Adrenal gland (tissue), 12 donors: ENCODE measurements around the gene PRKN. TPM values are rescaled to one million over a fixed set of nuclear protein-coding genes. Genes with fewer than 3 reads are reported as not detected.

ENCODE experiments used
- DNase-seq, 7 donors: peaks; one replicate each; pipeline ENCODE4 v3.0.0-alpha.2; 2019 to 2020
- H3K27ac ChIP-seq, 5 donors: fragments of 200-600 bp; sonication (generic) in 4 of 5; 1 replicate in 3 of 5; 2 replicates in 2 of 5; pipeline versions ENCODE4 v1.5.1 to v1.8.0; 2016 to 2020; ENCODE audit warnings: mild to moderate bottlenecking in 1 of 5
- H3K27me3 ChIP-seq: fragments of 200-600 bp; 2 replicates; pipeline ENCODE4 v1.8.0; 2021
- H3K36me3 ChIP-seq, 2 donors: fragments of 200-600 bp; replicated peaks in 1 of 2; 1 replicate in 1 of 2; 2 replicates in 1 of 2; pipeline versions ENCODE4 v1.5.1 to v1.8.0; 2018 to 2022
- H3K4me1 ChIP-seq, 2 donors: fragments of 200-600 bp; replicated peaks in 1 of 2; 1 replicate in 1 of 2; 2 replicates in 1 of 2; pipeline versions ENCODE4 v1.5.1 to v1.8.0; 2018 to 2021
- H3K4me3 ChIP-seq, 4 donors: fragments of 200-600 bp; sonication (generic) in 3 of 4; one replicate each; pipeline ENCODE4 v1.5.1; 2016 to 2018
- H3K9me3 ChIP-seq, 3 donors: fragments of 200-600 bp; sonication (generic) in 1 of 3; replicated peaks in 1 of 3; 1 replicate in 2 of 3; 2 replicates in 1 of 3; pipeline versions ENCODE4 v1.5.1 to v1.8.0; 2016 to 2021
- POLR2A ChIP-seq, 2 donors: fragments of 450-650 bp; IDR thresholded peaks; one replicate each; pipeline ENCODE4 v1.6.1; 2017; ENCODE audit warnings: antibody characterized with exemption in 2 of 2, mild to moderate bottlenecking in 2 of 2, moderate library complexity in 1 of 2
- WGBS, 4 donors: extraction: QIAGEN DNeasy Blood & Tissue Kit in 2 of 4; methylation state at CpG; one replicate each; pipeline versions ENCODE4 v1.1.5 to v1.1.7; 2013 to 2017; 5-methylcytosine and 5-hydroxymethylcytosine counted together
- intact Hi-C, 2 donors: fragments of 100-400 bp; cut with DNase I; formaldehyde crosslinking; loops; one replicate each; pipeline versions ENCODE4 v1.14.1 to v1.15.0; 2022 to 2023
- polyA plus RNA-seq, 3 donors: library from polyadenylated mRNA; stranded (reverse); fragments of 200-250 nt in 2 of 3; fragments of 350-450 nt in 1 of 3; fragmentation: Illumina TruSeq in 1 of 3; extraction: RNeasy Lipid Tissue Mini Kit (QIAGEN cat#74804) in 1 of 3; gene quantifications; one replicate each; pipeline ENCODE4 v1.2.3, GENCODE V29; 2013 to 2014
- total RNA-seq, 9 donors: library from RNA; depleted of rRNA in 4 of 9; stranded (reverse); fragments of >200 nt in 4 of 9; fragments of 120-200 nt in 1 of 9; fragmentation: NEBNext Ultra II Directional in 1 of 9; extraction: Animal tissue kit (Norgen Biotek cat#: 25700) in 1 of 9; gene quantifications; one replicate each; pipeline versions ENCODE4 v1.1.0 to v1.2.4, GENCODE V29; 2013 to 2023
- TF ChIP-seq, protein P1 (sequence below), 6 experiments: fragments of 450-650 bp in 4 of 6; fragments of 200-600 bp in 2 of 6; sonication (generic) in 1 of 6; IDR thresholded peaks; 1 replicate in 5 of 6; 2 replicates in 1 of 6; pipeline versions ENCODE4 v1.5.1 to v1.8.0; 2016 to 2021; ENCODE audit warnings: antibody characterized with exemption in 6 of 6, mild to moderate bottlenecking in 2 of 6, moderate library complexity in 1 of 6
- donor health status: healthy with polysubstance abuse.
- donor health status: Bipolar disorder and iron deficiency.
- donor health status: DM: yes; HTN: yes; CAD: no.
- donor health status: DM: no; HTN: no; CAD: no.
- donor health status: DM: no; HTN: no; CAD: no.
- donor health status: DM: yes; HTN: yes; CAD: no.

The PRKN gene
- total and polyA plus RNA-seq, 12 donors: 1.9 to 159 (median 13.3) TPM

DNA sequence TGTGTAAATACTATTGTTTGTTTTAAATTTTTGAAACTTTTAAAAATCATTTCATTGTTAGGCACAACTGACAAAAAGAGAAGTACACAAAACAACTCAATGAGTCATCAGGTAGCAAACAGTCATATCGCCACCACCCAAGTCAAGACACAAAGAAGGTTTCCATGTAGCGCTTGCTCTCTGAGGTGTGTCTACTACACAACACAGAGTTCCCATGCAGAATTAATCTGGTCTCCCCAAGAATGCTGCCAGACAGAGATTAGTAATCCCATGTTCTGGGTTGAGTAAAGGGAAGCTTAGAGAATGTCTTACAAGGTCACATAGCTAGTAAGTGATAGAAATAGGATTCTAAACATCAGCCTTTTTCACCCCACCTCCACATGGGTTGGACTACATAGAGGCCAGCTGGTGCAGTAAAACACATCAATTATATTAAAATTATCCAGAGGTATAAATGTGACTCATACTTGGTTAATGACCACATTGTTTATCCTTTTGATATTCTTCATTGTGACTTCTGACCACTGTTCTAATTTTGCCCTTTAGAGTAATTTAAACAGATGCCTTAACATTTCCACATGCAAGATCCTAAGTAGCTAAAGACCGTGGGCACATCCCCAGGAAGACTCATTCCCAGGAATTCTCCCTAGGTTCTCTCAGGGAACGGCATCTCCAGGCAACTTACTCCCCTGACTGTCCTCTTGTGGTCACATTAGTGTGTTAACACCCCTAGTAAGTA, 413.5 kb downstream of the PRKN start:
- H3K36me3 ChIP-seq: no peaks in the 10 kb centered on the region
- intact Hi-C loops: no loop called here
- WGBS, 4 donors: 89 to 94% (median 92%) methylated on average over 4 of the region's 4 CpGs
- no peak overlapping the region for H3K4me3 ChIP-seq
- no peak for DNase-seq
- no peaks in the 10 kb centered on the region for H3K4me1 ChIP-seq
- no peaks in the 10 kb centered on the region for H3K9me3 ChIP-seq
- no peak for TF ChIP-seq POLR2A (IDR thresholded peaks at IDR 0.05)
- TF ChIP-seq, protein P1, sequence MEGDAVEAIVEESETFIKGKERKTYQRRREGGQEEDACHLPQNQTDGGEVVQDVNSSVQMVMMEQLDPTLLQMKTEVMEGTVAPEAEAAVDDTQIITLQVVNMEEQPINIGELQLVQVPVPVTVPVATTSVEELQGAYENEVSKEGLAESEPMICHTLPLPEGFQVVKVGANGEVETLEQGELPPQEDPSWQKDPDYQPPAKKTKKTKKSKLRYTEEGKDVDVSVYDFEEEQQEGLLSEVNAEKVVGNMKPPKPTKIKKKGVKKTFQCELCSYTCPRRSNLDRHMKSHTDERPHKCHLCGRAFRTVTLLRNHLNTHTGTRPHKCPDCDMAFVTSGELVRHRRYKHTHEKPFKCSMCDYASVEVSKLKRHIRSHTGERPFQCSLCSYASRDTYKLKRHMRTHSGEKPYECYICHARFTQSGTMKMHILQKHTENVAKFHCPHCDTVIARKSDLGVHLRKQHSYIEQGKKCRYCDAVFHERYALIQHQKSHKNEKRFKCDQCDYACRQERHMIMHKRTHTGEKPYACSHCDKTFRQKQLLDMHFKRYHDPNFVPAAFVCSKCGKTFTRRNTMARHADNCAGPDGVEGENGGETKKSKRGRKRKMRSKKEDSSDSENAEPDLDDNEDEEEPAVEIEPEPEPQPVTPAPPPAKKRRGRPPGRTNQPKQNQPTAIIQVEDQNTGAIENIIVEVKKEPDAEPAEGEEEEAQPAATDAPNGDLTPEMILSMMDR (IDR thresholded peaks at IDR 0.05): no peak
- H3K27me3 ChIP-seq: no peaks in the 10 kb centered on the region
- H3K27ac ChIP-seq: no peak overlapping the region

DNA sequence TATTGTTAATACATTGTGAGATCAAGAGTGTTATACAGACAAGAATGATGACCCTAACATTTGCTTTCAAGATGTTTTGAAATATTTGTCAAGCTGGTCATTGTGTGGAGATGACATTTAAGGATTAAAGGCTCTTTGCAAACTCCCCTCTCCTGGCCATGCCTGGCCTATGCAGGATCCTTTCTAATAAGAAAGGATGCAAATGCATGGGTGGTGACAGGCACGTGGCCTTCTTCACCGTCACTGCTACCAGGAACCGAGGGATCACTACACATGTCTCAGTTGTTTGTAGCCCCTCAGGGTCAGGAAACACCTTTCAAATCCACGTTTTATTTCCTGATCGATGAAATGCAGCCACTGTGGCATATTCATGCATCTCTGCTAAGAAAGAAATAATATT, 419.7 kb downstream of the PRKN start:
- 73 to 94% (median 81%) methylated on average over 5 of the region's 5 CpGs for WGBS, 4 donors
- Histone ChIP-seq H3K4me3 (no peak overlapping the region), H3K27me3 (no peaks in the 10 kb centered on the region), H3K27ac (no peak overlapping the region), H3K4me1 (no peaks in the 10 kb centered on the region), H3K36me3 (no peaks in the 10 kb centered on the region), H3K9me3 (no peaks in the 10 kb centered on the region)
- intact Hi-C loops: no loop called here
- DNase-seq: no peak
- TF ChIP-seq, protein P1 (IDR thresholded peaks at IDR 0.05): no peak
- no peak for TF ChIP-seq POLR2A (IDR thresholded peaks at IDR 0.05)

DNA sequence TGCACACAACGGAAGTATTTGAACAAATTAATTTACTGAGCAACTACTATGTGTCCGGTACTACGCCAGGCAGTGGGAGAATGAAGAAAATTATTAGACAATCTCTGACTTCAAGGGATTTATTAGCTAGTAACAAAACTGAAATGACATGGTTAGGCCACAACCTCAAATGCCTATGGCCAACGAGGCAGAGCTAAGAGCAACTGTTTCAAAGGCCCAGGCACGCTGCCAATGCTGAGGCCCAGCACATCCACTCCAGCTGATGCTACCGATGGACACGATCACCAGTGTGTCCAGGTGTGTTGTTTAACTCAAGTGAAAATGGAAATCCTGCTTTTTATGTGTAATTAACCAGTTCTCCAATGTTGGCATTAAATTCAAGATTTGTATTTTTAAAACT, 420.9 kb downstream of the PRKN start:
- H3K9me3 ChIP-seq: no peaks in the 10 kb centered on the region
- H3K27me3 ChIP-seq: no peaks in the 10 kb centered on the region
- TF ChIP-seq, protein P1 (IDR thresholded peaks at IDR 0.05): no peak
- no peak for TF ChIP-seq POLR2A (IDR thresholded peaks at IDR 0.05)
- no peak overlapping the region for H3K27ac ChIP-seq
- no peaks in the 10 kb centered on the region for H3K36me3 ChIP-seq
- intact Hi-C loops: no loop called here
- 90 to 97% (median 93%) methylated on average over 6 to 7 of the region's 7 CpGs for WGBS, 4 donors
- no peaks in the 10 kb centered on the region for H3K4me1 ChIP-seq
- no peak for DNase-seq
- no peak overlapping the region for H3K4me3 ChIP-seq

DNA sequence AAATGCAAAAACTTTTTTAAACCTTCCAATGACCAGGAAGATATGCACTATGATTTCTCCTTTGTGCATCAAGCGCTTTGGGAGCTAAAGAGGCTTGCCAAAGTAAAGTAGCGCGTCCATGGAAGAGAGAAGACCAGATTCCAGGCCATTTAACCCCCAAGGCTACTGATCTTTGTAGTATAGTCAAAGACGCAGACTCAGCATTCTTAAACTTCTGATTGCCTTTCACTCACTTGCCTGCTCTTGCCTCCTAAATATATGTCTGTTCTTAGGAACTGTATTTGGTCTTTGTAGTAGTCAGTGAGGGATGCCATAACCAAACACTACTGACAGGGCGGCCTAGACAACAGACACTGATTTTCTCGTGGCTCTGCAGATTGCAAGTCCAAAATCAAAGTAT, 426.4 kb downstream of the PRKN start:
- H3K27me3 ChIP-seq: no peaks in the 10 kb centered on the region
- intact Hi-C loops: no loop called here
- no peaks in the 10 kb centered on the region for H3K9me3 ChIP-seq
- DNase-seq: no peak
- TF ChIP-seq, protein P1 (IDR thresholded peaks at IDR 0.05): no peak
- TF ChIP-seq POLR2A (IDR thresholded peaks at IDR 0.05): no peak
- no peak overlapping the region for H3K4me3 ChIP-seq
- H3K4me1 ChIP-seq: no peaks in the 10 kb centered on the region
- H3K36me3 ChIP-seq: no peaks in the 10 kb centered on the region
- no peak overlapping the region for H3K27ac ChIP-seq
- WGBS, 4 donors: 92 to 94% (median 93%) methylated on average over 6 of the region's 6 CpGs
